AML-193 (cell line): Measurements from ENCODE around the gene YBX2.

ENCODE experiments used
- DNase-seq, 2 experiments: peaks; one replicate each; lab custom pipeline; 2025; lab: John Stamatoyannopoulos, UW

YBX2 gene

DNA sequence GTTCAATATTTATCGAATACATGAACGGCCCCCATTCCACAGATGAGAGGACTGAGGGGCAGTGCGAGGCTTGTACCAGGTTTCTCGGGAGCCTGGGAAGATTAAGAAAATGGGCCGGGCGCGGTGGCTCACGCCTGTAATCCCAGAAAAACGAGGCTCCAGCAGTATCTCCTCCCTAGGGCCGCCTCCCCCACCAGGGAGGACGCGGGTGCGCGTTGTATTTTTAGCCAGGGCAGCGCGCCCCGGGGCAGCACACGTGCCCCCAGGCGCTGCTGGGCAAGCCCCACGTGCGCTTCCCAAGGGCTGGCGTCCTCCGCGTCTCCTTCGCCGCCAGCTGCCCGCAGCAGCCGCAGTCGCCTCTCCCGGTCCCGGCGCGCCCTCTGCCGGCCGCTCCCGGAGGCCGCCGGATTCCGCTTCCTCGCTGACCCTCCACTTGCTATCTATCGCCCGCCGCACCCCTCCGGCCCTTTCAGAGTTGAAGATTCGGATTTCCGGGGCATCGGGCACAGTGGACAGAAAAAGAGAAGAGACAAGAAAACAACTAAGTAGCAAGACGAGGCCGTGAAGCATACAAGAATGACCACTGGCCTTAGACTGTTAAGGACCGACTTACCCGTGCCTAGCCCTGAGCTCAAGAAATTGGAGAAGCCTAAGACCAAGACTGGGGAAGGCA, 1.9 kb upstream of the YBX2 start:
- peak; percentile 44 to 52 for DNase-seq

DNA sequence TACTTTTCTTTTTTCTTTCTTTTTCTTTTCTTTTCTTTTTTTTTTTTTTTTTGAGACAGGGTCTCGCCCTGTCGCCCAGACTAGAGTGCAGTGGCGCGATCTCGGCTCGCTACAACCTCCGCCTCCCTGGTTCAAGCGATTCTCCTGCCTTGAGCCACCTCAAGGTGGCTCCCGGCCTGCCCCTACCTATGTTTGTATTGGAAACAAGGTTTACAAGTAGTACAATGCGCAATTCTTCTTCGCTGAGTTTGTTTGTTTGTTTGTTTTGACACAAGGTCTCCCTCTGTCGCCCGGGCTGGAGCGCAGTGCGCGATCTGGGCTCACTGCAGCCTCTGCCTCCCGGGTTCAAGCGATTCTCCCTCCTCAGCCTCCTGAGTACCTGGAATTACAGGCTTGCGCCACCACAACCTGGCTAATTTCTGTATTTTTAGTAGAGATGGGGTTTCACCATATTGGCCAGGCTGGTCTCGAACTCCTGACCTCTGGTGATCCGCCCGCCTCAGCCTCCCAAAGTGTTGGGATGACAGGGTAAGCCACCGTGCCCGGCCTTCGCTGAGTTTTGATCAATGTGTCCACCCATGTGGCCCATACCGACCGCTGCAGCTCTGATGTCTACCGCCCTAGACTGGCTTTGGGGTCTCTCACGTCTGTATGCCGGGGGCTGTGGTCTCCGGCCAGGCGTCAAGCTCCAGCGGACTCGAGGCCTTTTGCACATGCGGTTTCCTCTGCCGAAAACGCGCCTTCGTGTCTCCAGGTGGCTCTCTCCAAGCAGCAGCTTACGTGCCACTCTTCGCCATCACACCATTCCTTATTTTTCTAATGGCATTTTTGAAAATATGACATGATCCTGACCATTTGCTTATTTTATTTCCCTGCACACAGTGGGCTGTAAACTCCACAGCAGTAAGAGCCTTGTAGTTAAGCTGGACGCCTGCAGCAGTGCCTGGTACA, 1.1 kb upstream of the YBX2 start:
- DNase-seq, result no peak

DNA sequence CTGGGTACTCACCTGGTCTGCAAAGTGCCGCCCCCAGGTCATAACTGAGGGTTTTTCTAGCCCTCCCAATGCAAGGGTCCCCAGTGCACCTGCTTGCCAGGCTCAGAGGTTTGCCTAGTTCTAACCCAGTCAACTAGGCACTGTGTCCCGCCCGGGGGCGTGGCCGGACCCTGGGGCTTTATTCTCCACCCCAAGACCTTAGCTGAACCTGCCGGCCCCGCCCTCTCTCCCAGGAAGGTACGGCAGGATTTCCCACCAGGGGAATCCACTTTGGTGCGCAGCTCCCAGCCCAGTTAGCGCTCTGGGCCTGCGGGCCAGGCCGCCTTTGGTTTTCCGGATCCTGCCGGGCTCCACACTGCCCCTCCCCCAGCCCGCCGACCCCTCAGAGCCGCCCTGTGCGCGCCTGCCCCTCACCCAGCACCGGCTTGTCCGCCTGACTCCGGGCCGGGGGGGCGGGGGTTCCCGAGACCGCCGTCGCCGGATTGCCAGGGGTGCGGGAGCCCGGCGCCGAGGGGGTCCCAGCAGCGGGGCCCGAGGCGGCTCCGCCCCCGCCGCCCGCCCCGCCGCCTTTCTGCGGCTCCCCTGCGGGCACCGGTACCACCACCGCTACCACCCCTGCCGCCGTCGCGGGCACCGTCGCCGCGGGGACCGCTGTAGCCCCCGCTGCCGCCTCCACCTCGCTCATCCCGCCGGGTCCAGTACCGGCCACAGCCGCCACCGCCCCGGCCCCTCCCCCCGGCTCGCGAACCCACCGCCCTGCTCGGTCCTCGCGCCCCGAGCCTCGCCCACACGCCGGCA, 424 bp downstream of the YBX2 start:
- no peak for DNase-seq

DNA sequence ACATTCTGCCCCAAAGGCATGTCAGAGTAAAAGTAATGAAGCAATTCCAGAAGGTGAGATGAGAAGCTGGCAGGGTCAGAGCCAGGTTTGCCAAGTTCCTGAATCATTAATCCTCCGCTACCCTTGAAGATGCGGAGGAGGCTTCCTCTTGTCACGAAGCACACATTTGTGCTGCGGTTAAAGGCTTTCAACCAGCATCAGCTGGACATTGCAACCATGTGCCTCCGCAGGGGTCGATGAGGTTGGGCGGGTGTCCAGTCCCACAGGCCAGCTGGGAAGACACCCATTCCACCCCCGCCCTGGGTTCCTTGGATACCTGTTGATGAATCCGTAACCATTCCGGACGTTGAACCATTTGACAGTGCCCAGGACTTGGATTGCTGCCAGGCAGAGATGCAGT, 1.3 kb downstream of the YBX2 start:
- DNase-seq, result no peak

DNA sequence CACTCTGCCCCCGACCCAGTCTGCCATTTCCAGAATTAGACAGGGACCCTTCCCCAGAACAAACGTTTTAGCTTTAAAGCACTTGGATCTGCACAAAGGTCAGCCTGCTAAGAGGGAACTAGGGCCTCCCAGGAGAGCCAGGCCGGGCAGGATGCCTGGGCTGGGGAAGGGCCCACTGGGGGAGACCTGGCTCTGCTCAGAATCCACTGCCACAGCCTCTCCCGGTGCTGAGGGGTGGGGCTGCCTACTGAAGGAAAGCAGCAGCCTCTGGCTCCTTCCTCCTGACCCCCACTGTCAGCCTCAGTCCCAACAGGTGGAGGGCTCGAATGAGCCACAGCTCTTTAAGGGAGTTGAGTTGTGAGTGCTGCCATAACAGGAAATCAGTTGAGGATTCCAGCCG, 1.7 kb downstream of the YBX2 start:
- DNase-seq, result no peak

DNA sequence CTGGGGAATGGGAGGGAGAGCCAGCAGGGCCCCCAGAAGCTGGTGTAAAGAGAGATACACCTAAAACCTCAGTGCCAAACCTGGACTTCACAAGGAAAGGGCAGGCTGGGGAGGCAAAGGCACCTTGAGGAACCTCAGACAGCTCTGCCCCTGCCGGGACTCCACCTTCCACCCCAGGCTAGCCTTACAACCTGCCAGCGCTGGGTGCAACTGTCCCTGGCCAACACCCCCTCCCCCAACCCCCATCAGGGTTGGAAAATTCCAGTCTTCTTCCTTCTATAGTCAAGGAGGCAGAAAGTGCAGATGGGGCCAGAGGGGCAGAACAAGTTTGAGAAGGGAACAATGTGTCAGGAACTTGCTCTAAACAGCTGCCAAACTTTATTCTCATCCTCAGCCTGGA, 2.2 kb downstream of the YBX2 start:
- DNase-seq, result no peak

DNA sequence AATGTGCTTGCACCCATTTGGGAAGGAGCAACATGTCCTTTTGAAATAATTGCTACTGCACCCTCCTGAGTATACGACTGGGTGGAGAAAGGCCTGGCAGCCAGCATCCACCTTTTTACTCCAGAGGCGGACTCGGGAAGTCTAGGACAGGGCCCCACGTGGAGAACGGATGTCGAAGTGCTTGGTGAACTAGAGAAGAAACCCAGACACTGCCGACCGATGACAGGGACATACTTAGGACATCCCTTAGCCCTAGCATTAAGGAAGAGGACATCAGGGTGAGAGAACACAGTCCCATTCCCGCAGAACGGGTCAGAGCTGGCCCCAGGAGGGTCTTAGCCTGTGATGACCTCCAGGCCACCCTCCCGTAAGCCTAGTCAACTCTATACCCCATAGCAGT, 3.8 kb downstream of the YBX2 start:
- DNase-seq, result no peak

DNA sequence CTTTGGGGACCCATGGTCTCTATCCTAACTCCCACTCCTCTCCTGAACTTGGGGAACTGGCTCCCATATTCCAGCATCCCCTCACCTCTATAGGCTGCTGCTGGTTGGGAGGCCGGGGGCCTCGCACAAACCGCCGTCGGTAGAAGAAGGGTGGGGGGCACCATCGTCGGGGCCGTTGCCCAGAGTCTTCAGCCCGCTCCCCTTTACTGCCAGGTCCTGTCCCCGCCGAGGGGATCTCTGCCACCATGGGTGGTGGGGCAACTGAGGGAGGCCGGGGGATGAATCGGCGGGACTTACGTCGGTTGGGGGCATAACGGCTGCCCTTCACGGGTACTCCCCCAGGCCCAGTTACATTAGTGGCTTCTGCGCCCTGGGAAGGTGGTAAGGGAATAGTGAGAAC, 4.3 kb downstream of the YBX2 start:
- no peak for DNase-seq

DNA sequence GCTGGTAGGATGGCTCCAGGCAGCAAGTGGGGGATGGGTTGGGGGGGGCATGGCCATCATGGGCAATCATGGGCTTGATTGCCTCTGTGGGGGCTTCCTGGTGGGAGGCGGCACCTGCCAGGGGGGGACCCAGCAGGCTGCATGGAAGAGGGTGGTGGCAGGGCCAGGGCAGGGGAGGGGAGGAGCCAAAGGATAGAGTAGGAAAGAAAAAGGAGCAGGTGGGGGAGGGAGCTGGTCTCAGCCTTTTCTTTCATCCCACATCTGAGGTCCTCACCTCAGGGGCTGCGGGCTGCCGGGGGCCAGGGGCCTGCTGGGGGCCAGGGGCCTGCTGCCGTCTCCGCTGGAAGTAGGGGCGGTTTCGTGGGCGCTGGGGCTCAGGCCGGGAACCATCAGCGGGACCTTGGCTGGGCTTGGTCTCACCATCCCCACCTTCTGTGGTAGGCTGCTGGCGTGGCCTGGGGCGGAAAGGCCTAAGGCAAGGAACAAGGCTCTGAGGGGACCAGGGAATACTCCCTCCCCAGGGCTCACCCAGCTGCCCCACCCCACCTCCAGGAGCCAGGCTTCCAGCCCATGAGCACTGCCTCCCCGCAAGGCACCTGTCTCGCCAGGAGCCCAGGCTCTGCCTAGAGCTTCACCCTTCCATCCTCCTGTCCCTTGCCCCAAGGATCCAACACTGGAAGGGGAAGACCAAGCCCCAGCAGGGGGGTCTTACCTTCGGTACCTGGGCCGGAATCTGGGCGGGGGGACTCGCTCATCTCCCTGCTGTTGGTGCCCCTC, 5.0 kb downstream of the YBX2 start:
- DNase-seq, result no peak

DNA sequence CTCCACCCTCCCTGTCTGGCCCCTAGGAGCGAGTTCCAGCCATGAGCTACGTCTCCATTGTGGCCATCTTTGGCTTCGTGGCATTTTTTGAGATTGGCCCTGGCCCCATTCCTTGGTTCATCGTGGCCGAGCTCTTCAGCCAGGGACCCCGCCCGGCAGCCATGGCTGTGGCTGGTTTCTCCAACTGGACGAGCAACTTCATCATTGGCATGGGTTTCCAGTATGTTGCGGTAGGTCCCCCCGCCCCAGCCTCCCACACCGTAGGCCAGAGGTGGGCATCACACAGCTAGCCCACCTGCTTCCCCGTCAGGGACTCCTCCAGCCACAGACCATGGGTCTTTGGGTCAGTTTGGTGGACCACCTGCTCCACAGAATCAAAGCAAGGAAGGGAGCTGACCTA, 8.8 kb downstream of the YBX2 start:
- DNase-seq, result no peak

DNA sequence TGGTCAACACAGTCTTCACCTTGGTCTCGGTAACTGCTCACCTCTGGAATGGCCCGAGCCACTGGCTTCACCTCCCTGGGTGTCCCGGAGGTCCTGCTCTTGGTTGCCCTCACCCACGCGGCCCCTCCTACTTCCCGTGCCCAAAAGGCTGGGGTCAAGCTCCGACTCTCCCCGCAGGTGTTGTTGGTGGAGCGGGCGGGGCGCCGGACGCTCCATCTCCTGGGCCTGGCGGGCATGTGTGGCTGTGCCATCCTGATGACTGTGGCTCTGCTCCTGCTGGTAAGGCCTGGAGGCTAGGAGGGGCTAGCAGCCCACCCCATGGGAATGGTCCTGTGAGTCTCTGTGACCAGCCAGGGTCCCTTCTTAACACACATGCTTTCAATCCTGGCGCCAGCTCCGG, 9.5 kb downstream of the YBX2 start:
- DNase-seq, result no peak

DNA sequence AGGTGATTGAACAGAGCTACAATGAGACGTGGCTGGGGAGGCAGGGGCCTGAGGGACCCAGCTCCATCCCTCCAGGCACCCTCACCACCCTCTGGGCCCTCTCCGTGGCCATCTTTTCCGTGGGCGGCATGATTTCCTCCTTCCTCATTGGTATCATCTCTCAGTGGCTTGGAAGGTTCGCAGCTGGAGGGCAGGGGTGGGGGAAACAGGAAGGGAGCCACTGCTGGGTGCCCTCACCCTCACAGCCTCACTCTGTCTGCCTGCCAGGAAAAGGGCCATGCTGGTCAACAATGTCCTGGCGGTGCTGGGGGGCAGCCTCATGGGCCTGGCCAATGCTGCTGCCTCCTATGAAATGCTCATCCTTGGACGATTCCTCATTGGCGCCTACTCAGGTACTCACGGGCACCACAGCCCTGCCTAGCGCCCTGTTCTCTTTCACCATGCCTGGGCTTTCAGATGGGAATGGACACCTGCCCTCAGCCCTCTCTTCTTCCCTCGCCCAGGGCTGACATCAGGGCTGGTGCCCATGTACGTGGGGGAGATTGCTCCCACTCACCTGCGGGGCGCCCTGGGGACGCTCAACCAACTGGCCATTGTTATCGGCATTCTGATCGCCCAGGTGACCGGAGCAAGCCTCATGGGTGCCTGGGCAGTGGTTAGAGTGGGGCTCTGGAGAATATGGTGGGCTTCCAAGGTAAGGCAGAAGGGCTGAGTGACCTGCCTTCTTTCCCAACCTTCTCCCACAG, 10.8 kb downstream of the YBX2 start:
- DNase-seq, result no peak

DNA sequence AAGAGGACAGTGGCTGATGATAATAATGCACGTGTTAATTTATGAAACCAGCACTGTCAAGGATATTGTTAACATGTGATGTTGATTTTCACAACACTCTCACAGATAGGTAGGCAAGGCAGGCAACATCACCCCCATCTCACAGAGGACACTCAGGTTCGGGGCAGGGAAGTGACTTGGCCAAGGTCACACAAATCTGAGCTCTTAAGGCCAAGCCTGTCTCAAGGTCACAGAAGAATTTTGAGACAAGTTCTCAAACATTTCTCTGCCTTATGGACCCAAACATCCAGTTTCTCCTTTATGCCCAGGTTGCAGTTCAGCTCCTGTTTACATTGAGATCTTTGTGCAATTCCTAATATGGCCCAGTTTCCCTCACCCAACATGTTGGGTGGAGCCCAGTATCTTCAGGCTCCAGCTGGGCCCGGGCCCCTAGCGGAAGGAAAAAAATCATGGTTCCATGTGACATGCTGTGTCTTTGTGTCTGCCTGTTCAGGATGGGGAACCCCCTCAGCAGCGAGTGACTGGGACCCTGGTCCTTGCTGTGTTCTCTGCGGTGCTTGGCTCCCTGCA, 11.6 kb downstream of the YBX2 start:
- no peak for DNase-seq

DNA sequence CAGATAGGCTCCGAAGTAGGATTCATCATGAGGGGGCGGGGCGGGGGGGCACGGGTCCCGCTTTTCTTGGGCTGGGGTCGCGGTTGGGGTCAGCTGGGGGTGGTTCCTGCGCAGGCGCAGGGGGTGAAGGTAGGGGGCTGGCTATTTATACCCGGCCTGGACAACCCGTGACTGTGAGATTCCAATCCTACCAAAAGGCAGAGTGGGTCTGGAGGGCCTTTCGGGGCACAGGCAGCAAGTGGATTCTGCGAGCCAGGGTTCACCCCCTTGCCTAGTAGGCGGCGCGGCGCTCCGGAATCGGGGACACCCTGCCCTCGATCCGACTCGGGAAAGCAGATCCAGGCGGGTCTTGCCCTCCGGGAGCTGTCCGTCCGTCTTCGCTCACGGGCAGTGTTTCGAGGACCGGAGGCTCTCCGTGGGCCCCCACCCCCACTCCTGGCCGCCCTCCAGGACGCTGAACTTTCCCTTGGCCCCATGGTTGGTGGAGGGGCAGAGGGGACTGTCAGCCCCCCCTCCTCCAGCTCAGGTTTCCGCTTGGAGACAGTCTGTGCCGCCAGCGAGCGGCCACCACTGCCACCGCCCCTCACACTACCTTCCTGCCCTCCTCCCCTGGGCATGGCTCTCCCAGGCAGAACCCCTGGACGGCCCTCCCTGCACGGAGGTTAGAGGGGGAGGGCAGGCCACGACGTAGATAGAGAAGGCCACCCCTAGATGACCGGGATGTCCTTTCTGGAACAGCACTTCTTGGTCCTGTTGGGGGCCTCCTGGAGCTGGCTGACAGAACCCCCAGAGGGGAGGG, 12.3 kb downstream of the YBX2 start:
- no peak for DNase-seq

DNA sequence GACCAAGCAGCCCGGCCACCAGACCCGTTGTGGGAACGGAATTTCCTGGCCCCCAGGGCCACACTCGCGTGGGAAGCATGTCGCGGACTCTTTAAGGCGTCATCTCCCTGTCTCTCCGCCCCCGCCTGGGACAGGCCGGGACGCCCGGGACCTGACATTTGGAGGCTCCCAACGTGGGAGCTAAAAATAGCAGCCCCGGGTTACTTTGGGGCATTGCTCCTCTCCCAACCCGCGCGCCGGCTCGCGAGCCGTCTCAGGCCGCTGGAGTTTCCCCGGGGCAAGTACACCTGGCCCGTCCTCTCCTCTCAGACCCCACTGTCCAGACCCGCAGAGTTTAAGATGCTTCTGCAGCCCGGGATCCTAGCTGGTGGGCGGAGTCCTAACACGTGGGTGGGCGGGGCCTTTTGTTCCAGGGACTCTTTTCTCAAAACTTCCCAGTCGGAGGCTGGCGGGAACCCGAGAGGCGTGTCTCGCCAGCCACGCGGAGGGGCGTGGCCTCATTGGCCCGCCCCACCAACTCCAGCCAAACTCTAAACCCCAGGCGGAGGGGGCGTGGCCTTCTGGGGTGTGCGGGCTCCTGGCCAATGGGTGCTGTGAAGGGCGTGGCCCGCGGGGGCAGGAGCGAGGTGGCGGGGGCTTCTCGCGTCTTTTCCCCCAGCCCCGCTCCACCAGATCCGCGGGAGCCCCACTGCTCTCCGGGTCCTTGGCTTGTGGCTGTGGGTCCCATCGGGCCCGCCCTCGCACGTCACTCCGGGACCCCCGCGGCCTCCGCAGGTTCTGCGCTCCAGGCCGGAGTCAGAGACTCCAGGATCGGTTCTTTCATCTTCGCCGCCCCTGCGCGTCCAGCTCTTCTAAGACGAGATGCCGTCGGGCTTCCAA, 13.1 kb downstream of the YBX2 start, which contains the start of gene SLC2A4:
TSS of gene SLC2A4 (plus strand) at position 645 of the 879 bp plus-strand sequence. CDS start at position 862, 217 bp downstream.
- DNase-seq, result peak; percentile 41 to 56

DNA sequence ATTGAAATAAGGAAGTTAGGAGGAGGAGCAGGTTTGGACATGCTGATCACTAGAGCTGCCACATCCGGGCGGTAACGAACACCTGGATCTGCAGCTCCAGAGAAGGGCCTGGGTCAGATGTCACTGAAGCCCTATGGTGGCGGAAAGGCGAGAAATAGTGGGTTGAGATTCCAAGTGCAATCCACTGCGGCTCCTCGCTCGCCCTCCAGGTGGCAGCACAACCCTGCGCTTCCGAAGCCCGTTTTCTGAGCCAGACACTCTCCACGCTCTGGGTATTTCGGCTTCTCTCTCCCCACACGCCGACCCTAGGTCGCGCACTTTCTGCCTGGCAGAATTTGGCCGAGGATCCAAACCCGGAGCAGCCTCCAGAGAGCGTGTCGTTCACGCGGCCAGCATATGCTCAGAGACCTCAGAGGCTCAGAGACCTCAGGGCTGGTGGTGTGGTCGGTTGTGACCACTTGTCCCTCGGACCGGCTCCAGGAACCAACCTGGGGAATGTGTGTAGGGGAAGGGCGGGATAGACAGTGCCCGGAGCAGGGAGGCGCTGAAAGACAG, 13.8 kb downstream of the YBX2 start:
- peak; percentile 45 to 46 for DNase-seq

DNA sequence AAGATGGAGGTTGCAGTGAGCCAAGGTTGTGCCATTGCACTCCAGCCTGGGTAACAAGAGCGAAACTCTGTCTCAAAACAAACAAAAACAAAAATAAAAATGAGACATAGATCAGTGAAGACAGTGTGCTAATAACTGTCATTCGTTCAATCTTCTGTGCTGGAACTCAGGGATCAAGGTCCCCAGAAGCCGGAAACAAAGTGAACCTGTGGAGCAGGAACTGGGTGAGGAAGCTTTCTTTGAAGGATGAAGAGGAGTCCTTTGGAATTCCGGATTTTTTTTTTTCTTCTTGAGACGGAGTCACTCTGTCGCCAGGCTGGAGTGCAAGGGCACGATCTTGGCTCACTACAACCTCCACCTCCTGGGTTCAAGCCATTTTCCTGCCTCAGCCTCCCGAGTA, 15.0 kb downstream of the YBX2 start:
- DNase-seq, result no peak

DNA sequence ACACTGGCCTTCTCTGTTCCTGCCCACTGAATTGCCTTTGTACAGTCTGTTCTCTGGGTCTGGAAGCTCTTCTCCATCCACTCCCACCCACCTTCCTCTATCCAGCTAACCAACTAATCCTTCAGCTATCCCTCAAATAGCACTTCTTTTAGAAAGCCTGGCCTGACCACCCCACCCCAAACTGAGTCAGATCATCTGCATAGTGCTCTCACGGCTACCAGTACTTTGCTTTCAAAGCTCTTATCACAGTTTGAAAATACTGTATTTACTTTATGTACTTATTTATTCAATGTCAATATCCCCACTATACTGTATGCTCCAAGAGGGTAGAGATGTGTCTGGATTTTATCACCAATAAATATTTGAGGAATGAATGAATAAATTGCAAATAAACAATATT, 27.7 kb downstream of the YBX2 start:
- no peak for DNase-seq

DNA sequence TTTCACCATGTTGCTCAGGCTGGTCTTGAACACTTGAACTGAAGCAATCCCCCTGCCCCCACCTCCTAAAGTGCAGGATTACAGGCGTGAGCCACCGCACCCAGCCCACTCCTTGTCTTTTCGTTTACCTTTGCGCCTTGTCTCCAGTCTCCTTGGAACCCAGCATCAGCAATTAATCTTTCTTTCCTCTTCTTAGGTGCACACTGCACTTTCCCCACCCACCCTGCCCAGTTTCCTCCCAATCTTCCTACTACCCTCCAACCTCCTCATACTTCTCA, 30.7 kb downstream of the YBX2 start:
- DNase-seq, result no peak
